Liver (tissue), 9 donors: Measurements from ENCODE around the gene ACTR1A. TPM values are rescaled to one million over a fixed set of nuclear protein-coding genes. Genes with fewer than 3 reads are reported as not detected.

Experiments
- DNase-seq: peaks from one replicate; pipeline ENCODE4 v3.0.0-alpha.2; 2017; ENCODE audit warnings: low spot score
- H3K27ac ChIP-seq, 2 donors: one replicate each; pipeline ENCODE4 v1.7.0; 2013; ENCODE audit warnings: inconsistent platforms in 2 of 2, low read length in 2 of 2, control low read depth in 1 of 2, low read depth in 1 of 2, mild to moderate bottlenecking in 1 of 2
- H3K27me3 ChIP-seq, 4 donors: one replicate each; pipeline versions ENCODE4 v1.6.1 to v1.7.0; 2013; ENCODE audit warnings: low read length in 3 of 4, inconsistent platforms in 1 of 4, mild to moderate bottlenecking in 1 of 4, moderate library complexity in 1 of 4; ENCODE audit not compliant: control insufficient read depth in 4 of 4, insufficient read depth in 4 of 4
- H3K36me3 ChIP-seq, 4 donors: one replicate each; pipeline versions ENCODE4 v1.6.1 to v1.7.0; 2013; ENCODE audit warnings: low read length in 3 of 4, mild to moderate bottlenecking in 3 of 4, low read depth in 1 of 4, moderate library complexity in 1 of 4; ENCODE audit not compliant: control insufficient read depth in 4 of 4, insufficient read depth in 3 of 4
- H3K4me1 ChIP-seq, 4 donors: one replicate each; pipeline versions ENCODE4 v1.6.1 to v1.7.0; 2013; ENCODE audit warnings: low read length in 3 of 4, mild to moderate bottlenecking in 3 of 4, moderate library complexity in 1 of 4; ENCODE audit not compliant: control insufficient read depth in 4 of 4, insufficient read depth in 4 of 4
- H3K4me3 ChIP-seq, 3 donors: one replicate each; pipeline versions ENCODE4 v1.6.1 to v1.7.0; 2013; ENCODE audit warnings: low read length in 3 of 3, control low read depth in 1 of 3, low read depth in 1 of 3, mild to moderate bottlenecking in 1 of 3
- H3K9ac ChIP-seq, 2 donors: one replicate each; pipeline ENCODE4 v1.7.0; 2013; ENCODE audit warnings: low read length in 2 of 2, mild to moderate bottlenecking in 2 of 2, moderate library complexity in 2 of 2, control low read depth in 1 of 2, low read depth in 1 of 2
- H3K9me3 ChIP-seq, 4 donors: one replicate each; pipeline versions ENCODE4 v1.6.1 to v1.7.0; 2013; ENCODE audit warnings: low read length in 3 of 4; ENCODE audit not compliant: control insufficient read depth in 4 of 4
- EGR1 ChIP-seq, 2 donors: IDR thresholded peaks; 2 replicates each; pipeline ENCODE4 v1.6.1; 2016 to 2018; ENCODE audit warnings: antibody characterized with exemption in 2 of 2, low read depth in 2 of 2
- FOXA1 ChIP-seq: IDR thresholded peaks from 2 replicates; pipeline ENCODE4 v1.6.1; 2016; ENCODE audit warnings: antibody characterized with exemption
- FOXA2 ChIP-seq: IDR thresholded peaks from 2 replicates; pipeline ENCODE4 v1.6.1; 2016; ENCODE audit warnings: antibody characterized with exemption
- GABPA ChIP-seq, 2 donors: IDR thresholded peaks in 1 of 2; conservative IDR thresholded peaks in 1 of 2; 2 replicates each; pipeline ENCODE4 v1.6.1; 2016; ENCODE audit warnings: antibody characterized with exemption in 2 of 2, mild to moderate bottlenecking in 1 of 2, moderate library complexity in 1 of 2
- HNF4A ChIP-seq, 2 donors: conservative IDR thresholded peaks; 2 replicates each; pipeline ENCODE4 v1.6.1; 2016; ENCODE audit warnings: antibody characterized with exemption in 2 of 2, mild to moderate bottlenecking in 2 of 2
- HNF4G ChIP-seq: IDR thresholded peaks from 2 replicates; pipeline ENCODE4 v1.6.1; 2016; ENCODE audit warnings: antibody characterized with exemption
- JUND ChIP-seq, 2 donors: IDR thresholded peaks; 2 replicates each; pipeline ENCODE4 v1.6.1; 2016; ENCODE audit warnings: antibody characterized with exemption in 2 of 2
- NR2F2 ChIP-seq: IDR thresholded peaks from 2 replicates; pipeline ENCODE4 v1.6.1; 2016; ENCODE audit warnings: antibody characterized with exemption
- RAD21 ChIP-seq, 2 donors: IDR thresholded peaks; 2 replicates each; pipeline ENCODE4 v1.6.1; 2016; ENCODE audit warnings: antibody characterized with exemption in 2 of 2, mild to moderate bottlenecking in 2 of 2
- RXRA ChIP-seq, 2 donors: IDR thresholded peaks; 2 replicates each; pipeline ENCODE4 v1.6.1; 2017 to 2018; ENCODE audit warnings: antibody characterized with exemption in 2 of 2, mild to moderate bottlenecking in 1 of 2
- SP1 ChIP-seq: IDR thresholded peaks from 2 replicates; pipeline ENCODE4 v1.6.1; 2018; ENCODE audit warnings: antibody characterized with exemption, mild to moderate bottlenecking
- TAF1 ChIP-seq: conservative IDR thresholded peaks from 2 replicates; pipeline ENCODE4 v1.6.1; 2016; ENCODE audit warnings: antibody characterized with exemption, mild to moderate bottlenecking
- YY1 ChIP-seq: IDR thresholded peaks from 2 replicates; pipeline ENCODE4 v1.6.1; 2016; ENCODE audit warnings: antibody characterized with exemption, mild to moderate bottlenecking
- WGBS: extraction: QIAGEN DNeasy Blood & Tissue Kit; methylation state at CpG from one replicate; pipeline ENCODE4 v1.1.7; 2013; 5-methylcytosine and 5-hydroxymethylcytosine counted together
- polyA plus RNA-seq, 2 donors: library from polyadenylated mRNA; stranded (reverse) in 1 of 2; unstranded in 1 of 2; fragments of 200-250 nt in 1 of 2; fragments of >200 nt in 1 of 2; fragmentation: Nextera tagmentation in 1 of 2; extraction: Ambion mirVana in 1 of 2; gene quantifications; one replicate each; pipeline versions ENCODE4 v1.2.1 to v1.2.3, GENCODE V29; 2013 to 2015
- total RNA-seq, 2 donors: library from RNA; depleted of rRNA; stranded (reverse); fragments of >200 nt; gene quantifications; one replicate each; pipeline ENCODE4 v1.2.3, GENCODE V29; 2014
- TF ChIP-seq, protein P1 (sequence below): IDR thresholded peaks from 2 replicates; pipeline ENCODE4 v1.6.1; 2016; ENCODE audit warnings: antibody characterized with exemption
- TF ChIP-seq, protein P2 (sequence below): IDR thresholded peaks from 2 replicates; pipeline ENCODE4 v1.6.1; 2016; ENCODE audit warnings: antibody characterized with exemption
- TF ChIP-seq, protein P3 (sequence below): fragments of 150-350 bp; IDR thresholded peaks from 2 replicates; pipeline ENCODE4 v1.5.1; 2017; ENCODE audit warnings: improper control_type of control experiment, low read depth, low read length; ENCODE audit not compliant: missing input control
- TF ChIP-seq, protein P4 (sequence below): IDR thresholded peaks from 2 replicates; pipeline ENCODE4 v1.6.1; 2016; ENCODE audit warnings: antibody characterized with exemption
- donor health status: healthy.
- donor health status: healthy.
- donor health status: healthy.
- donor health status: healthy.
- donor health status: healthy.

Gene ACTR1A
- total and polyA plus RNA-seq, 4 donors, result 24.5 to 51.9 (median 35.3) TPM

DNA sequence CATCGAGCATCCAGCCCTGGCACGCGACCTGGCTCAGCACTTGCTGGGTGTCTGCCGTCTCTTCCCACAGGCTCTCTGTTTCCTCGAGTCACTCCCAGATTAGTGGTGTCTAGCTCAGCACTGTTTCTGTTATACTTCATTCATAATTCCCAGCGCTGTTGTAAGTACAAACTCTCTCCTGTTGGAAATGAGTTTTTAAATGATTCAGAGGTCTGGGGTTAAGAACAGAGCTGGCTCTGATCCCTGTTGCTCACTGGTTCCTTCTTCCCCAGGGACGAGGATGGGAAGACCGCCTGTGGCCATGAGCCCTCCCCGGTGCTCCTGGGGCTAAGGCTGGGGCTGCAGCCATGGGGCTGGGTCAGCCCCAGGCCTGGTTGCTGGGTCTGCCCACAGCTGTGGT lies 33.8 kb downstream of the ACTR1A start:
- H3K36me3 ChIP-seq, result peaks cover 0 to 2% (median 0%) of the 10 kb centered on the region in 4 donors
- H3K27ac ChIP-seq, result peak overlapping the region in 1 of 2 donors; percentile 37
- H3K9me3 ChIP-seq, result no peaks in the 10 kb centered on the region
- no peak overlapping the region for H3K9ac ChIP-seq
- no peak for DNase-seq
- H3K4me1 ChIP-seq, result peaks cover 0 to 2% (median under 1%) of the 10 kb centered on the region in 4 donors
- 91% methylated on average over 9 of the region's 9 CpGs for WGBS
- TF ChIP-seq HNF4A (conservative IDR thresholded peaks at IDR 0.05), result no peak
- TF ChIP-seq, protein P1, sequence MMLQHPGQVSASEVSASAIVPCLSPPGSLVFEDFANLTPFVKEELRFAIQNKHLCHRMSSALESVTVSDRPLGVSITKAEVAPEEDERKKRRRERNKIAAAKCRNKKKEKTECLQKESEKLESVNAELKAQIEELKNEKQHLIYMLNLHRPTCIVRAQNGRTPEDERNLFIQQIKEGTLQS, result no peak
- no peak for TF ChIP-seq JUND (IDR thresholded peaks at IDR 0.05)
- TF ChIP-seq HNF4G, result no peak
- TF ChIP-seq RAD21 (IDR thresholded peaks at IDR 0.05), result no peak
- no peak for TF ChIP-seq RXRA (IDR thresholded peaks at IDR 0.05)
- TF ChIP-seq, protein P2, sequence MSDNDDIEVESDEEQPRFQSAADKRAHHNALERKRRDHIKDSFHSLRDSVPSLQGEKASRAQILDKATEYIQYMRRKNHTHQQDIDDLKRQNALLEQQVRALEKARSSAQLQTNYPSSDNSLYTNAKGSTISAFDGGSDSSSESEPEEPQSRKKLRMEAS, result no peak
- no peak for TF ChIP-seq SP1
- no peak overlapping the region for H3K4me3 ChIP-seq
- H3K27me3 ChIP-seq, result no peaks in the 10 kb centered on the region

DNA sequence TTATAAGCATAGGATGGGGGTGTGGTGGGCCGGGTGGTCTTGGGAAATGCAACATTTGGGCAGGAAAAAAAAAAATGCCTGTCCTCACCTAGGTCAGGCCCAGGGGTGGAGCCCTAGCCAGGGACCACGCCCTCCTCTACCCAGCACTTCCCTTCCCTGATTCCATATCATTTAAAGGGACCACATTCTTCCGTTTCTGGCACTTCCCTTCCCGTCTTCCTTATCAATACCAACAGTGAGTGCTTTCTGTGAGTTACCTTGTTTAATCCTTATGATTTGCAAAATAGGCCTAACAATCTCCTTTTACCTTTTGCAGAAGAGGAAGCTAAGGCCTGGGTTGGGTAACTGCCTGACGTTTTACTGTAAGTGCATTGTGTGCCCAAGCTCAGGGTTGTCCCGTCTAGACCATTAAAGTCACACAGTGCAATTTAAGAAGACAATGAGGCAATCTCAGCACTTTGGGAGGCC lies 34.5 kb downstream of the ACTR1A start:
- 70% methylated on average over 6 of the region's 6 CpGs for WGBS
- Histone ChIP-seq H3K4me1 (peaks cover 0 to 7% (median 5%) of the 10 kb centered on the region in 4 donors), H3K9ac (no peak overlapping the region), H3K27me3 (no peaks in the 10 kb centered on the region), H3K4me3 (no peak overlapping the region), H3K27ac (no peak overlapping the region), H3K9me3 (no peaks in the 10 kb centered on the region), H3K36me3 (peaks cover 0 to 2% (median 0%) of the 10 kb centered on the region in 4 donors)
- DNase-seq, result no peak
- no peak for TF ChIP-seq FOXA1
- TF ChIP-seq GABPA (IDR thresholded peaks at IDR 0.05 in 1 of 2, conservative IDR thresholded peaks at IDR 0.05 in 1 of 2), result no peak
- TF ChIP-seq, protein P3, sequence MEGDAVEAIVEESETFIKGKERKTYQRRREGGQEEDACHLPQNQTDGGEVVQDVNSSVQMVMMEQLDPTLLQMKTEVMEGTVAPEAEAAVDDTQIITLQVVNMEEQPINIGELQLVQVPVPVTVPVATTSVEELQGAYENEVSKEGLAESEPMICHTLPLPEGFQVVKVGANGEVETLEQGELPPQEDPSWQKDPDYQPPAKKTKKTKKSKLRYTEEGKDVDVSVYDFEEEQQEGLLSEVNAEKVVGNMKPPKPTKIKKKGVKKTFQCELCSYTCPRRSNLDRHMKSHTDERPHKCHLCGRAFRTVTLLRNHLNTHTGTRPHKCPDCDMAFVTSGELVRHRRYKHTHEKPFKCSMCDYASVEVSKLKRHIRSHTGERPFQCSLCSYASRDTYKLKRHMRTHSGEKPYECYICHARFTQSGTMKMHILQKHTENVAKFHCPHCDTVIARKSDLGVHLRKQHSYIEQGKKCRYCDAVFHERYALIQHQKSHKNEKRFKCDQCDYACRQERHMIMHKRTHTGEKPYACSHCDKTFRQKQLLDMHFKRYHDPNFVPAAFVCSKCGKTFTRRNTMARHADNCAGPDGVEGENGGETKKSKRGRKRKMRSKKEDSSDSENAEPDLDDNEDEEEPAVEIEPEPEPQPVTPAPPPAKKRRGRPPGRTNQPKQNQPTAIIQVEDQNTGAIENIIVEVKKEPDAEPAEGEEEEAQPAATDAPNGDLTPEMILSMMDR, result no peak
- no peak for TF ChIP-seq YY1
- TF ChIP-seq HNF4G, result no peak
- TF ChIP-seq FOXA2, result no peak
- no peak for TF ChIP-seq NR2F2
- no peak for TF ChIP-seq RXRA (IDR thresholded peaks at IDR 0.05)
- no peak for TF ChIP-seq JUND (IDR thresholded peaks at IDR 0.05)
- TF ChIP-seq, protein P2, result no peak
- TF ChIP-seq HNF4A (conservative IDR thresholded peaks at IDR 0.05), result no peak
- TF ChIP-seq SP1, result no peak
- no peak for TF ChIP-seq TAF1

DNA sequence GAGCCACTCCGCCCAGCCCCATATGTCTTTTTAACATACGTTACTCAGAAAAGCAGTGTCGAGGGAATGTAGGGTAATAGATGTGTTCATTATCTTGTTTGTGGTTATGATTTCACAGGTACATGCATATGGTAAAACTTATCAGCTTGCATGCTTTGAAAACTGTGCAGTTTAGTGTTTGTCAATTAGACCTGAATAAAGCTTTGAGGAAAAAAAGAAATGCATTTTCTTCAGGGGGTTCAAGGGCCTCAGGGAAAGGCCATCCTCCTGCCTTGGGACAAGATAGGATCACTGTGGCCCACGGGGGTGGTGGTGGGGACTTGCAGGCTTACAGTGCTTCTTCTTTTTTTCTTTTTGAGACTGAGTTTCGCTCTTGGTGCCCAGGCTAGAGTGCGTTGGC lies 35.2 kb downstream of the ACTR1A start:
- Histone ChIP-seq H3K27me3 (no peaks in the 10 kb centered on the region), H3K4me3 (no peak overlapping the region), H3K9ac (no peak overlapping the region), H3K4me1 (peaks cover 2 to 14% (median 12%) of the 10 kb centered on the region in 4 donors), H3K27ac (no peak overlapping the region), H3K36me3 (peaks cover 0 to 2% (median 0%) of the 10 kb centered on the region in 4 donors), H3K9me3 (no peaks in the 10 kb centered on the region)
- TF ChIP-seq NR2F2, result no peak
- TF ChIP-seq, protein P4, sequence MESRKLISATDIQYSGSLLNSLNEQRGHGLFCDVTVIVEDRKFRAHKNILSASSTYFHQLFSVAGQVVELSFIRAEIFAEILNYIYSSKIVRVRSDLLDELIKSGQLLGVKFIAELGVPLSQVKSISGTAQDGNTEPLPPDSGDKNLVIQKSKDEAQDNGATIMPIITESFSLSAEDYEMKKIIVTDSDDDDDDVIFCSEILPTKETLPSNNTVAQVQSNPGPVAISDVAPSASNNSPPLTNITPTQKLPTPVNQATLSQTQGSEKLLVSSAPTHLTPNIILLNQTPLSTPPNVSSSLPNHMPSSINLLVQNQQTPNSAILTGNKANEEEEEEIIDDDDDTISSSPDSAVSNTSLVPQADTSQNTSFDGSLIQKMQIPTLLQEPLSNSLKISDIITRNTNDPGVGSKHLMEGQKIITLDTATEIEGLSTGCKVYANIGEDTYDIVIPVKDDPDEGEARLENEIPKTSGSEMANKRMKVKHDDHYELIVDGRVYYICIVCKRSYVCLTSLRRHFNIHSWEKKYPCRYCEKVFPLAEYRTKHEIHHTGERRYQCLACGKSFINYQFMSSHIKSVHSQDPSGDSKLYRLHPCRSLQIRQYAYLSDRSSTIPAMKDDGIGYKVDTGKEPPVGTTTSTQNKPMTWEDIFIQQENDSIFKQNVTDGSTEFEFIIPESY, result no peak
- no peak for TF ChIP-seq HNF4G
- TF ChIP-seq RXRA (IDR thresholded peaks at IDR 0.05), result no peak
- TF ChIP-seq, protein P2, result no peak
- no peak for TF ChIP-seq GABPA (IDR thresholded peaks at IDR 0.05 in 1 of 2, conservative IDR thresholded peaks at IDR 0.05 in 1 of 2)
- TF ChIP-seq SP1, result no peak
- no peak for TF ChIP-seq FOXA1
- TF ChIP-seq, protein P3, result no peak
- no peak for TF ChIP-seq RAD21 (IDR thresholded peaks at IDR 0.05)
- TF ChIP-seq TAF1, result no peak
- TF ChIP-seq, protein P1, result no peak
- no peak for TF ChIP-seq JUND (IDR thresholded peaks at IDR 0.05)
- TF ChIP-seq HNF4A (conservative IDR thresholded peaks at IDR 0.05), result no peak
- TF ChIP-seq YY1, result no peak
- TF ChIP-seq EGR1 (IDR thresholded peaks at IDR 0.05; ENCODE audit: low read depth in 2 of 2), result no peak
- 85% methylated on average over 6 of the region's 6 CpGs for WGBS
- no peak for DNase-seq
